Chondrocyte (in vitro differentiated cells): ENCODE results near the gene NTF3. TPM values are rescaled to one million over a fixed set of nuclear protein-coding genes. Genes with fewer than 3 reads are reported as not detected.

ENCODE experiments used
- DNase-seq: peaks from one replicate; pipeline ENCODE4 v3.0.0; 2021; ENCODE audit warnings: mixed read lengths, low spot score
- H3K27ac Mint-ChIP-seq: one replicate; pipeline ENCODE4 v1.8.0; 2021; ENCODE audit warnings: mild to moderate bottlenecking, moderate library complexity, mixed read lengths; ENCODE audit not compliant: unreplicated experiment
- H3K27me3 Mint-ChIP-seq: 2 replicates; pipeline ENCODE4 v1.8.0; 2021; ENCODE audit warnings: low read depth, mixed read lengths
- H3K36me3 Mint-ChIP-seq: 2 replicates; pipeline ENCODE4 v1.8.0; 2021; ENCODE audit warnings: low read depth, mixed read lengths
- H3K4me1 Mint-ChIP-seq: 2 replicates; pipeline ENCODE4 v1.8.0; 2021; ENCODE audit warnings: low read depth, mild to moderate bottlenecking, mixed read lengths
- H3K4me3 Mint-ChIP-seq: one replicate; pipeline ENCODE4 v1.8.0; 2021; ENCODE audit warnings: mild to moderate bottlenecking, moderate library complexity, mixed read lengths; ENCODE audit not compliant: unreplicated experiment
- H3K9me3 Mint-ChIP-seq: 2 replicates; pipeline ENCODE4 v1.8.0; 2021; ENCODE audit warnings: low read depth, mixed read lengths
- total RNA-seq: library from RNA; stranded (reverse); gene quantifications from 3 replicates; pipeline ENCODE4 v1.2.1, GENCODE V29; 2021
- TF ChIP-seq, protein P1 (sequence below): fragments of 200-600 bp; sonication (generic); IDR thresholded peaks from 2 replicates; pipeline ENCODE4 v1.5.0; 2021; ENCODE audit warnings: antibody characterized with exemption, mild to moderate bottlenecking, moderate library complexity

The NTF3 gene
- total RNA-seq, 1 donor from 2014 or later, result 2.5 TPM

DNA sequence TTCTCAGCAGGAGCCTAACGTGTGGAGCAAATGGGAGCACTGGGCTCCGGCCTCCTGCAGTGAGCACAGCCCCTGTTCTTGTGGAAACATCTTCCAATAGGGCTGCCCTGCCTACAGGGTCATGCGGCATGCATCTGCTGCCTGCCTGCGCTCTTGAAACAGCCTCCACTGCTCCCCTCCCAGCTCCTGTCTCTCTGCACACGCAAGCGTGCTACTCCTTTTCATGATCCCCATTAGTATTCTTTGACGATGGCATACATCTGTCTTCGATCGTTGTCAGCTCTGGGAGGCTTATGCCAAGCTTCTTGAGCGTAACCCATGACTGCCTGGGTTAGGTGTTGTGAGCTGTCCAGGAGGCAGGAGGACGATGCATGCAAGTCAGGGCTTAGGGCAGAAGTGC is 23.1 kb downstream of the NTF3 start:
- H3K27me3 Mint-ChIP-seq, result peaks cover 2% of the 10 kb centered on the region
- H3K36me3 Mint-ChIP-seq, result no peaks in the 10 kb centered on the region
- H3K4me3 Mint-ChIP-seq, result no peak overlapping the region
- TF ChIP-seq, protein P1, sequence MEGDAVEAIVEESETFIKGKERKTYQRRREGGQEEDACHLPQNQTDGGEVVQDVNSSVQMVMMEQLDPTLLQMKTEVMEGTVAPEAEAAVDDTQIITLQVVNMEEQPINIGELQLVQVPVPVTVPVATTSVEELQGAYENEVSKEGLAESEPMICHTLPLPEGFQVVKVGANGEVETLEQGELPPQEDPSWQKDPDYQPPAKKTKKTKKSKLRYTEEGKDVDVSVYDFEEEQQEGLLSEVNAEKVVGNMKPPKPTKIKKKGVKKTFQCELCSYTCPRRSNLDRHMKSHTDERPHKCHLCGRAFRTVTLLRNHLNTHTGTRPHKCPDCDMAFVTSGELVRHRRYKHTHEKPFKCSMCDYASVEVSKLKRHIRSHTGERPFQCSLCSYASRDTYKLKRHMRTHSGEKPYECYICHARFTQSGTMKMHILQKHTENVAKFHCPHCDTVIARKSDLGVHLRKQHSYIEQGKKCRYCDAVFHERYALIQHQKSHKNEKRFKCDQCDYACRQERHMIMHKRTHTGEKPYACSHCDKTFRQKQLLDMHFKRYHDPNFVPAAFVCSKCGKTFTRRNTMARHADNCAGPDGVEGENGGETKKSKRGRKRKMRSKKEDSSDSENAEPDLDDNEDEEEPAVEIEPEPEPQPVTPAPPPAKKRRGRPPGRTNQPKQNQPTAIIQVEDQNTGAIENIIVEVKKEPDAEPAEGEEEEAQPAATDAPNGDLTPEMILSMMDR, result no peak
- H3K27ac Mint-ChIP-seq, result no peak overlapping the region
- H3K4me1 Mint-ChIP-seq, result peaks cover 18% of the 10 kb centered on the region
- DNase-seq, result no peak
- H3K9me3 Mint-ChIP-seq, result no peaks in the 10 kb centered on the region

- Mint-ChIP-seq H3K27me3 (peaks cover 2% of the 10 kb centered on the region), H3K9me3 (no peaks in the 10 kb centered on the region), H3K4me1 (peaks cover 18% of the 10 kb centered on the region), H3K27ac (no peak overlapping the region), H3K4me3 (no peak overlapping the region), H3K36me3 (no peaks in the 10 kb centered on the region)
- no peak for DNase-seq
- TF ChIP-seq, protein P1, result no peak
These were observed 24.1 kb downstream of the NTF3 start for GRCh38 chr12:5456030-5456429.

- Mint-ChIP-seq H3K9me3 (no peaks in the 10 kb centered on the region), H3K4me3 (peak overlapping the region; percentile 34), H3K4me1 (peaks cover 18% of the 10 kb centered on the region), H3K27ac (peak overlapping the region; percentile 84), H3K27me3 (no peaks in the 10 kb centered on the region), H3K36me3 (no peaks in the 10 kb centered on the region)
- TF ChIP-seq, protein P1, result no peak
- DNase-seq, result no peak
These were observed 25.0 kb downstream of the NTF3 start for GRCh38 chr12:5456906-5457305.

GRCh38 chr12:5458229-5459050 is 26.5 kb downstream of the NTF3 start:
- Mint-ChIP-seq H3K4me3 (no peak overlapping the region), H3K9me3 (no peaks in the 10 kb centered on the region), H3K4me1 (peaks cover 18% of the 10 kb centered on the region), H3K27ac (no peak overlapping the region), H3K36me3 (no peaks in the 10 kb centered on the region), H3K27me3 (no peaks in the 10 kb centered on the region)
- no peak for DNase-seq
- TF ChIP-seq, protein P1, result no peak

GRCh38 chr12:5459051-5459782 is 27.3 kb downstream of the NTF3 start:
- no peaks in the 10 kb centered on the region for H3K9me3 Mint-ChIP-seq
- TF ChIP-seq, protein P1, result no peak
- H3K4me1 Mint-ChIP-seq, result peaks cover 18% of the 10 kb centered on the region

More at GRCh38 chr12:5459051-5459782, 27.3 kb downstream of the NTF3 start:
- no peaks in the 10 kb centered on the region for H3K27me3 Mint-ChIP-seq
- H3K4me3 Mint-ChIP-seq, result no peak overlapping the region
- no peak for DNase-seq
- no peak overlapping the region for H3K27ac Mint-ChIP-seq
- no peaks in the 10 kb centered on the region for H3K36me3 Mint-ChIP-seq
